GM12878 (cell line): ENCODE data around the gene KCNAB2.

ENCODE experiments used
- CREB1 ChIP-seq: IDR thresholded peaks from 2 replicates; pipeline ENCODE4 v1.6.1; 2012; ENCODE audit warnings: low read depth, mild to moderate bottlenecking, inconsistent platforms
- IKZF1 ChIP-seq: fragments of 450-650 bp; conservative IDR thresholded peaks from 2 replicates; pipeline ENCODE4 v1.6.1; 2017; ENCODE audit warnings: antibody characterized with exemption, mild to moderate bottlenecking
- ZNF24 ChIP-seq: fragments of 450-650 bp; IDR thresholded peaks from 2 replicates; pipeline ENCODE4 v1.6.1; 2017; ENCODE audit warnings: antibody characterized with exemption, mild to moderate bottlenecking

GRCh38 chr1:6069573-6069972 is 23.9 kb downstream of the KCNAB2 start:
- no peak for TF ChIP-seq ZNF24
- TF ChIP-seq CREB1: no peak
- TF ChIP-seq IKZF1: no peak
